GM19463 (cell line): ENCODE results near the gene TBC1D14.

ENCODE experiments used
- ATAC-seq: cut with Tn5 transposase; IDR thresholded peaks from one replicate; pipeline ENCODE4 v1.9.1; 2021; ENCODE audit warnings: mild to moderate bottlenecking, moderate library complexity; ENCODE audit not compliant: unreplicated experiment

The TBC1D14 gene

GRCh38 chr4:7052923-7053715, 143.5 kb downstream of the TBC1D14 start:
- no peak for ATAC-seq

- ATAC-seq = no peak
Measured at GRCh38 chr4:7054106-7054880, 144.7 kb downstream of the TBC1D14 start.

GRCh38 chr4:7055111-7055989, 145.7 kb downstream of the TBC1D14 start:
- ATAC-seq = no peak

GRCh38 chr4:7055990-7056325, 146.3 kb downstream of the TBC1D14 start:
- no peak for ATAC-seq

GRCh38 chr4:7058792-7059191, 149.2 kb downstream of the TBC1D14 start:
- no peak for ATAC-seq

- no peak for ATAC-seq
Measured at GRCh38 chr4:7059662-7060061, 150.0 kb downstream of the TBC1D14 start.

GRCh38 chr4:7060346-7061150, 150.9 kb downstream of the TBC1D14 start:
- no peak for ATAC-seq

GRCh38 chr4:7061815-7062214, 152.2 kb downstream of the TBC1D14 start:
- no peak for ATAC-seq

- ATAC-seq = no peak
Measured at GRCh38 chr4:7062816-7063215, 153.2 kb downstream of the TBC1D14 start.

- no peak for ATAC-seq
Measured at GRCh38 chr4:7063362-7063761, 153.7 kb downstream of the TBC1D14 start.

- ATAC-seq = no peak
Measured at GRCh38 chr4:7066006-7066405, 156.4 kb downstream of the TBC1D14 start.

GRCh38 chr4:7066493-7066892, 156.9 kb downstream of the TBC1D14 start:
- no peak for ATAC-seq

GRCh38 chr4:7067126-7067451, 157.5 kb downstream of the TBC1D14 start:
- ATAC-seq = no peak

- peak; percentile 94 for ATAC-seq
Measured at GRCh38 chr4:7067452-7068278, 158.0 kb downstream of the TBC1D14 start, which contains the start of gene GRPEL1. TSS of gene GRPEL1 (minus strand) at chr4:7068064. CDS start at chr4:7068032, 32 bp downstream.

- peak; percentile 11 for ATAC-seq
Measured at GRCh38 chr4:7068279-7068842, 158.7 kb downstream of the TBC1D14 start.

- no peak for ATAC-seq
Measured at GRCh38 chr4:7068883-7069282, 159.3 kb downstream of the TBC1D14 start.

- peak; percentile 18 for ATAC-seq
Measured at GRCh38 chr4:7070729-7071511, 161.3 kb downstream of the TBC1D14 start.

GRCh38 chr4:7073059-7073458, 163.4 kb downstream of the TBC1D14 start:
- ATAC-seq = no peak
